ENCODE data around the gene CAD. TPM values are rescaled to one million over a fixed set of nuclear protein-coding genes. Genes with fewer than 3 reads are reported as not detected.

CAD gene
- total RNA-seq, 1 experiment from 2014 or later, result 130 TPM

GRCh38 chr2:27263287-27264252 lies 46.4 kb downstream of the CAD start:
- H3K79me1 ChIP-seq (ENCODE audit: insufficient read depth, low read depth, low read length, poor library complexity, severe bottlenecking), result no peaks in the 10 kb centered on the region
- H3T11ph ChIP-seq (ENCODE audit: low read length), result no peak overlapping the region
- H4K20me1 ChIP-seq (ENCODE audit: control insufficient read depth, insufficient read depth, insufficient read length), result no peaks in the 10 kb centered on the region
- H2AFZ ChIP-seq (ENCODE audit: low read length), result no peak overlapping the region
- no peak overlapping the region for H2BK5ac ChIP-seq (ENCODE audit: insufficient read length, low read length)
- no peak overlapping the region for H3K4ac ChIP-seq (ENCODE audit: low read depth, low read length)
- Mint-ChIP-seq H3K9me3 (no peaks in the 10 kb centered on the region; a peak in 2 of 5 replicates), H3K36me3 (ENCODE audit: insufficient read depth in 1 of 3, low read depth in 3 of 3) (no peaks in the 10 kb centered on the region; a peak in 2 of 7 replicates), H3K4me3 (peak overlapping the region; percentile 64 to 88), H3K4me1 (peaks cover 24 to 29% of the 10 kb centered on the region in 2 experiments), H3K27me3 (ENCODE audit: low read depth) (peaks cover 36% of the 10 kb centered on the region), H3K27ac (no peak overlapping the region)
- H4K8ac ChIP-seq (replicated peaks; ENCODE audit: insufficient read length, low read depth, low read length), result no peak overlapping the region
- no peak overlapping the region for H4K5ac ChIP-seq (ENCODE audit: insufficient read length, low read depth, low read length)
- H2BK12ac ChIP-seq (ENCODE audit: insufficient read length, low read depth, low read length), result no peak overlapping the region
- H3K27me3 ChIP-seq (ENCODE audit: insufficient read depth, low read length), result peaks cover 38% of the 10 kb centered on the region; the same call in 1 of the 2 replicates
- no peaks in the 10 kb centered on the region for H3K79me2 ChIP-seq (ENCODE audit: insufficient read depth, low read length)
- H3K23ac ChIP-seq (ENCODE audit: insufficient read length, low read depth, low read length), result no peak overlapping the region
- H3K27ac ChIP-seq (ENCODE audit: insufficient read length, low read depth, low read length), result no peak overlapping the region
- no peak overlapping the region for H2AK5ac ChIP-seq (ENCODE audit: insufficient read length, low read length)
- H2BK120ac ChIP-seq (ENCODE audit: low read depth, low read length, poor library complexity, severe bottlenecking), result no peak overlapping the region
- no peaks in the 10 kb centered on the region; the same call in 1 of the 2 replicates for H3K4me1 ChIP-seq (ENCODE audit: insufficient read depth, low read length)
- H3K18ac ChIP-seq (ENCODE audit: insufficient read length, low read depth, low read length), result no peak overlapping the region
- DNase-seq, result no peak
- H3K56ac ChIP-seq (ENCODE audit: insufficient read length, low read depth, low read length), result no peak overlapping the region
- no peak overlapping the region for H3K14ac ChIP-seq (ENCODE audit: insufficient read depth, low read length)
- TF ChIP-seq CTCF (conservative IDR thresholded peaks at IDR 0.05), result no peak
- H2BK20ac ChIP-seq (ENCODE audit: low read depth, low read length, poor library complexity, severe bottlenecking), result no peak overlapping the region
- WGBS (ENCODE audit: extremely low coverage, insufficient read length, low lambda C conversion rate), result no CpG with 5 or more reads among the region's 46 CpGs
- H3K9ac ChIP-seq (ENCODE audit: extremely low read depth, insufficient read length, low read length), result no peak overlapping the region
- no peak overlapping the region for H4K91ac ChIP-seq (ENCODE audit: insufficient read length, low read depth, low read length)
- H3K23me2 ChIP-seq (ENCODE audit: insufficient read length, low read depth, low read length, poor library complexity, severe bottlenecking), result peaks cover 20% of the 10 kb centered on the region
- peak overlapping the region; percentile 44 for H3K4me2 ChIP-seq (ENCODE audit: insufficient read depth, insufficient read length, low read length)
- no peak overlapping the region for H2BK15ac ChIP-seq (ENCODE audit: low read depth, low read length)
- no peaks in the 10 kb centered on the region for H3K9me3 ChIP-seq (ENCODE audit: control insufficient read depth, low read depth, low read length)

Data from H9 (cell line).